Heart right ventricle (tissue), 16 donors: ENCODE data around the gene TBC1D22B. TPM values are rescaled to one million over a fixed set of nuclear protein-coding genes. Genes with fewer than 3 reads are reported as not detected.
"Not testable (repeated sequence)": the region's sequence is repeated elsewhere in the genome, so short reads cannot be mapped to it uniquely, and the experiment has no call there.

Source experiments
- ATAC-seq, 8 donors: fragments of 200-7000 bp; cut with Tn5 transposase; one replicate each; pipeline ENCODE4 v1.9.1; 2020; ENCODE audit warnings: mild to moderate bottlenecking in 8 of 8, moderate library complexity in 8 of 8, moderate number of reproducible peaks in 1 of 8
- DNase-seq, 2 donors: peaks; one replicate each; pipeline ENCODE4 v3.0.0-alpha.2; 2020
- H3K27ac ChIP-seq, 10 donors: fragments of 200-600 bp; sonication (generic) in 2 of 10; one replicate each; pipeline versions ENCODE4 v1.5.0 to v1.8.0; 2020 to 2022; ENCODE audit warnings: mild to moderate bottlenecking in 3 of 10
- H3K27me3 ChIP-seq, 7 donors: fragments of 200-600 bp; one replicate each; pipeline ENCODE4 v1.8.0; 2021 to 2022; ENCODE audit warnings: mild to moderate bottlenecking in 2 of 7
- H3K36me3 ChIP-seq, 9 donors: fragments of 200-600 bp; sonication (generic) in 1 of 9; one replicate each; pipeline versions ENCODE4 v1.5.0 to v1.8.0; 2020 to 2022; ENCODE audit warnings: mild to moderate bottlenecking in 2 of 9
- H3K4me1 ChIP-seq, 9 donors: fragments of 200-600 bp; sonication (generic) in 1 of 9; one replicate each; pipeline versions ENCODE4 v1.5.0 to v1.8.0; 2020 to 2022; ENCODE audit warnings: mild to moderate bottlenecking in 4 of 9
- H3K4me3 ChIP-seq, 10 donors: fragments of 200-600 bp; sonication (generic) in 2 of 10; one replicate each; pipeline versions ENCODE4 v1.5.0 to v1.8.0; 2020 to 2022; ENCODE audit warnings: mild to moderate bottlenecking in 7 of 10, moderate library complexity in 2 of 10
- H3K9me3 ChIP-seq, 11 donors: fragments of 200-600 bp in 10 of 11; sonication (generic) in 2 of 11; one replicate each; pipeline versions ENCODE4 v1.5.0 to v1.8.0; 2013 to 2022; ENCODE audit warnings: mild to moderate bottlenecking in 2 of 11, control low read depth in 1 of 11, moderate library complexity in 1 of 11
- WGBS, 2 donors: extraction: QIAGEN DNeasy Blood & Tissue Kit; methylation state at CpG; one replicate each; pipeline ENCODE4 v1.1.7; 2013; ENCODE audit warnings: inconsistent platforms in 1 of 2; 5-methylcytosine and 5-hydroxymethylcytosine counted together
- intact Hi-C, 10 donors: fragments of 100-400 bp; cut with DNase I; formaldehyde crosslinking; loops; one replicate each; pipeline versions ENCODE4 v1.11.1 to v1.14.2; 2022
- polyA plus RNA-seq, 2 donors: library from polyadenylated mRNA; stranded (reverse); fragments of 200-250 nt; gene quantifications; one replicate each; pipeline ENCODE4 v1.2.3, GENCODE V29; 2013
- total RNA-seq, 10 donors: library from RNA; stranded (reverse); fragmentation: NEBNext Ultra II Directional in 3 of 10; extraction: Animal tissue kit (Norgen Biotek cat#: 25700) in 3 of 10; gene quantifications; one replicate each; pipeline versions ENCODE4 v1.2.1 to v1.2.4, GENCODE V29; 2021 to 2023
- TF ChIP-seq, protein P1 (sequence below), 9 donors: fragments of 200-600 bp; sonication (generic) in 2 of 9; IDR thresholded peaks; one replicate each; pipeline versions ENCODE4 v1.5.0 to v1.8.0; 2021 to 2022; ENCODE audit warnings: antibody characterized with exemption in 9 of 9, mild to moderate bottlenecking in 5 of 9, moderate library complexity in 1 of 9
- donor health status: Arrhythmogenic right ventricular cardiomyopathy.
- donor health status: ischemic (EF 13 %, LVEDD 7.1; RV severe dilation, severe dysfunction).
- donor health status: healthy with polysubstance abuse.
- donor health status: DM: no; HTN: yes; CAD: no.
- donor health status: DM: no; HTN: no; CAD: no.
- donor health status: ischemic (EF 25% LVEDD 6.9; RV normal size, moderate dysfunction).
- donor health status: ischemic (EF 25% LVEDD 5.7; RV mildly dilated, moderate dysfunction).
- donor health status: healthy.
- donor health status: DM: yes; HTN: yes; CAD: no.
- donor health status: Ischemic cardiomyopathy.
- donor health status: ischemic (EF 35%, LVEDD 5.7; RV mildly dilated, moderate dysfunction).
- donor health status: nonischemic (EF 11% LVEDD 7.7; RV severe dilation, severe dysfunction).
- donor health status: DM: yes; HTN: yes; CAD: no.
- donor health status: PGD.
- donor health status: ischemic (EF 29% LVEDD 5.4; RV normal size, mild dysfunction).
- donor health status: nonischemic (EF 23%, LVEDD 6.1; RV moderate dilation, normal function).

The TBC1D22B gene
- total and polyA plus RNA-seq, 12 donors, result 5.0 to 8.1 (median 6.3) TPM

GRCh38 chr6:37331047-37331446, 73.5 kb downstream of the TBC1D22B start:
- WGBS, 2 donors, result 95 to 97% methylated on average over 13 of the region's 13 CpGs
- intact Hi-C loops, result loop anchor here in 1 of 10 donors (10.0 kb wide), 1 partner anchor 364 kb away; the partner anchor contains the start of gene MDGA1
- no peak overlapping the region for H3K27ac ChIP-seq
- no peak for DNase-seq
- no peaks in the 10 kb centered on the region for H3K9me3 ChIP-seq
- TF ChIP-seq, protein P1, sequence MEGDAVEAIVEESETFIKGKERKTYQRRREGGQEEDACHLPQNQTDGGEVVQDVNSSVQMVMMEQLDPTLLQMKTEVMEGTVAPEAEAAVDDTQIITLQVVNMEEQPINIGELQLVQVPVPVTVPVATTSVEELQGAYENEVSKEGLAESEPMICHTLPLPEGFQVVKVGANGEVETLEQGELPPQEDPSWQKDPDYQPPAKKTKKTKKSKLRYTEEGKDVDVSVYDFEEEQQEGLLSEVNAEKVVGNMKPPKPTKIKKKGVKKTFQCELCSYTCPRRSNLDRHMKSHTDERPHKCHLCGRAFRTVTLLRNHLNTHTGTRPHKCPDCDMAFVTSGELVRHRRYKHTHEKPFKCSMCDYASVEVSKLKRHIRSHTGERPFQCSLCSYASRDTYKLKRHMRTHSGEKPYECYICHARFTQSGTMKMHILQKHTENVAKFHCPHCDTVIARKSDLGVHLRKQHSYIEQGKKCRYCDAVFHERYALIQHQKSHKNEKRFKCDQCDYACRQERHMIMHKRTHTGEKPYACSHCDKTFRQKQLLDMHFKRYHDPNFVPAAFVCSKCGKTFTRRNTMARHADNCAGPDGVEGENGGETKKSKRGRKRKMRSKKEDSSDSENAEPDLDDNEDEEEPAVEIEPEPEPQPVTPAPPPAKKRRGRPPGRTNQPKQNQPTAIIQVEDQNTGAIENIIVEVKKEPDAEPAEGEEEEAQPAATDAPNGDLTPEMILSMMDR (IDR thresholded peaks at IDR 0.05), result no peak
- ATAC-seq, result no peak
- peaks cover 0 to 59% (median 11%) of the 10 kb centered on the region in 9 donors for H3K36me3 ChIP-seq
- H3K4me3 ChIP-seq, result no peak overlapping the region
- peaks cover 0 to 13% (median 0%) of the 10 kb centered on the region in 9 donors for H3K4me1 ChIP-seq
- no peaks in the 10 kb centered on the region for H3K27me3 ChIP-seq

DNA sequence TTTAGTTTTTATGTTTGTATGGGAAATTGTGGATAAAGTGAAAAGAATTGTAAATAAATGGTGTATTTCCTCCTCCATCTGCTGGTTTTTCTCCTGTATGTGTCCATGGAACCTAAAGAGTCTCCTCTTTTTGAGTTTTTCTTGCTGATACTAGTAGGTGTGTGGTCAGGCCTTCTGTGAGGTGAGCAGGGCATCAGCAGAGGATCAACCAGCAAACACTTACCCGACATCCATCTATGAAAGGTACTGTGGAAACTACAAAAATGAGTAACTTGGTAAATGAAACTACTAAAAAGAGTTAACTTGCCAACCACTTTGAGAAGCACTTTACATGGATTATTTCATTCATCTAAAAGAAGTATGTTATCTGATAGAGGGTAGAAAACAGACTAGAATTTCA, 75.3 kb downstream of the TBC1D22B start:
- TF ChIP-seq, protein P1 (IDR thresholded peaks at IDR 0.05), result no peak
- intact Hi-C loops, result loop anchor here in 1 of 10 donors (10.0 kb wide), 1 partner anchor 362 kb away; the partner anchor contains the start of gene MDGA1
- Histone ChIP-seq H3K4me3 (no peak overlapping the region), H3K4me1 (peaks cover 0 to 13% (median 0%) of the 10 kb centered on the region in 9 donors), H3K36me3 (peaks cover 0 to 59% (median 11%) of the 10 kb centered on the region in 9 donors), H3K27ac (no peak overlapping the region), H3K27me3 (no peaks in the 10 kb centered on the region), H3K9me3 (no peaks in the 10 kb centered on the region)
- ATAC-seq (no peak), DNase-seq (no peak)
- 100% methylated on average over 1 of the region's 1 CpG for WGBS, 2 donors

- TF ChIP-seq, protein P1 (IDR thresholded peaks at IDR 0.05), result no peak
- intact Hi-C loops, result loop anchor here in 1 of 10 donors (10.0 kb wide), 1 partner anchor 361 kb away; the partner anchor contains the start of gene MDGA1
Observed at GRCh38 chr6:37334047-37334446, 76.5 kb downstream of the TBC1D22B start.

DNA sequence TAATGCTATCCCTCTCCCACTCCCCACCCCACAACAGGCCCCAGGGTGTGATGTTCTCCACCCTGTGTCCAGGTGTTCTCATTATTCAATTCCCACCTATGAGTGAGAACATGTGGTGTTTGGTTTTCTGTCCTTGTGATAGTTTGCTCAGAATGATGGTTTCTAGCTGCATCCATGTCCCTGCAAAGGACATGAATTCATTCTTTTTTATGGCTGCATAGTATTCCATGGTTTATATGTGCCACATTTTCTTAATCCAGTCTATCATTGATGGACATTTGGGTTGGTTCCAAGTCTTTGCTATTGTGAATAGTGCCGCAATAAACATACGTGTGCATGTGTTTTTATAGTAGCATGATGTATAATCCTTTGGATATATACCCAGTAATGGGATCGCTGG, 80.7 kb downstream of the TBC1D22B start:
- intact Hi-C loops, result loop anchor here in 1 of 10 donors (10.0 kb wide), 1 partner anchor 356 kb away; the partner anchor contains the start of gene MDGA1
- H3K4me1 ChIP-seq, result peaks cover 0 to 13% (median 0%) of the 10 kb centered on the region in 9 donors
- H3K36me3 ChIP-seq, DNase-seq, H3K9me3 ChIP-seq, H3K4me3 ChIP-seq, H3K27ac ChIP-seq, ATAC-seq, H3K27me3 ChIP-seq: not testable (repeated sequence)
- WGBS, 2 donors, result 98 to 99% methylated on average over 3 of the region's 3 CpGs

More at GRCh38 chr6:37334047-37334446, 76.5 kb downstream of the TBC1D22B start:
- DNase-seq, result no peak
- H3K4me1 ChIP-seq, result peaks cover 0 to 13% (median 0%) of the 10 kb centered on the region in 9 donors
- H3K4me3 ChIP-seq, result no peak overlapping the region
- peak in 1 of 8 donors; percentile 48 for ATAC-seq
- no peaks in the 10 kb centered on the region for H3K9me3 ChIP-seq
- peak overlapping the region in 1 of 10 donors; percentile 13 for H3K27ac ChIP-seq
- H3K36me3 ChIP-seq, result peaks cover 0 to 49% (median 11%) of the 10 kb centered on the region in 9 donors
- H3K27me3 ChIP-seq, result no peaks in the 10 kb centered on the region

- Histone ChIP-seq H3K27ac (no peak overlapping the region), H3K27me3 (no peaks in the 10 kb centered on the region), H3K4me1 (peaks cover 0 to 13% (median 0%) of the 10 kb centered on the region in 9 donors), H3K36me3 (peaks cover 0 to 5% (median 0%) of the 10 kb centered on the region in 9 donors), H3K9me3 (no peaks in the 10 kb centered on the region), H3K4me3 (no peak overlapping the region)
- DNase-seq (no peak), ATAC-seq (no peak)
- WGBS, 2 donors, result 96 to 98% methylated on average over 5 of the region's 5 CpGs
- intact Hi-C loops, result loop anchor here in 1 of 10 donors (10.0 kb wide), 1 partner anchor 356 kb away; the partner anchor contains the start of gene MDGA1
- TF ChIP-seq, protein P1 (IDR thresholded peaks at IDR 0.05), result no peak
Observed at GRCh38 chr6:37338745-37339255, 81.2 kb downstream of the TBC1D22B start.
